HG03103 (cell line): ENCODE measurements around the gene ARID3A.

Source experiments
- ATAC-seq: cut with Tn5 transposase; IDR thresholded peaks from one replicate; pipeline ENCODE4 v1.9.1; 2021; ENCODE audit warnings: low read depth; ENCODE audit not compliant: unreplicated experiment

Gene ARID3A

GRCh38 chr19:927780-928401 is 2.1 kb downstream of the ARID3A start:
- no peak for ATAC-seq

DNA sequence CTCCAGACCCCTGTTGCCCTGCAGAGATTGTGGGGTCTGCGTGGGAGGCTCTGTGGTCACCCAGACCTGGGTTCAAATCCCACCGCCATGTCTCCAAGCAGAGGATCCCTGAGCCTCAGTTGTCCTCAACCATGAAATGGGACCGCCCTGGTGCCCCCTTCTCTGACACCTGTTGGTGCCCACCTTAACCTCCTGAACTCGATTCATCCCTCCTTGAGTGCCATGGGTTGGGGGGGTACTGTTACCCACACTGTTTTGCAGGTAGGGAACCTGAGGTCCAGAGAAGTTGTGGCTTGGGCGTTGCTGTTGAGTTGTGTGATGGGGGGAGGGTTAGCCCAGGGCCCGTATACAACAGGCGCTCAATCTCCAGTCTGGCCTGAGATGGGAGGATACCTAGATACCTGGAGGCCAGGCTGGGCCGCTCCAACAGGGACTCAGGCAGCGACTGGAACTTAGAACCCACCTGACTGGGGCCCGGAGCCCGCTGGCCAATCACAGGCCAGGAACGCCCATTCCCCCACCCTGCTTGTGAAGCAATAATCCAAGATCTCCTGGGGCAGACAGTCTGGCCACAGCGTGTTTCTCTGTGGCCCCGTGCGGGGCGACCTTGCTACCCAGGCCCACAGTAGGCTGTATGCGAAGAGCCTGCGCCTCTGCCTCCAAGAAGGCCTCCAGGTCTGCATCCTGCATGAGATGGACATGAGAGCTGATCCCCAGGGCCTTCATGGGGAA is 2.8 kb downstream of the ARID3A start:
- ATAC-seq: no peak

- no peak for ATAC-seq
These were observed 3.5 kb downstream of the ARID3A start for GRCh38 chr19:929203-929890.

DNA sequence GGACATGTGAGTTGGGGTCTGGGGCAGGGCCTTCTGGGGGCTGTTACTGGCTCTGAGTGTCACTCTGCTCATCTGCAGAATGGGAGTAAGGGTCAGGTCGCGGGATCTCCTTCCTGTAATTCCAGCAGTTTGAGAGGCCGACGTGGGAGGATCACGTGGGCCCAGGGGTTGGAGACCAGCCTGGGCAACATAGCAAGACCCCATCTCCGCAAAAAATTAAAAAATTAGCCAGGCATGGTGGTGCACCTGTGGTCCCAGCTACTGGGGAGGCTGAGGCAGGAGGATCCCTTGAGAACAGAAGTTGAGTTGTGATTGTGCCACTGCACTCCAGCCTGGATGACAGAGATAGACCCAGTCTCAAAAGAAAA is 4.0 kb downstream of the ARID3A start:
- no peak for ATAC-seq

DNA sequence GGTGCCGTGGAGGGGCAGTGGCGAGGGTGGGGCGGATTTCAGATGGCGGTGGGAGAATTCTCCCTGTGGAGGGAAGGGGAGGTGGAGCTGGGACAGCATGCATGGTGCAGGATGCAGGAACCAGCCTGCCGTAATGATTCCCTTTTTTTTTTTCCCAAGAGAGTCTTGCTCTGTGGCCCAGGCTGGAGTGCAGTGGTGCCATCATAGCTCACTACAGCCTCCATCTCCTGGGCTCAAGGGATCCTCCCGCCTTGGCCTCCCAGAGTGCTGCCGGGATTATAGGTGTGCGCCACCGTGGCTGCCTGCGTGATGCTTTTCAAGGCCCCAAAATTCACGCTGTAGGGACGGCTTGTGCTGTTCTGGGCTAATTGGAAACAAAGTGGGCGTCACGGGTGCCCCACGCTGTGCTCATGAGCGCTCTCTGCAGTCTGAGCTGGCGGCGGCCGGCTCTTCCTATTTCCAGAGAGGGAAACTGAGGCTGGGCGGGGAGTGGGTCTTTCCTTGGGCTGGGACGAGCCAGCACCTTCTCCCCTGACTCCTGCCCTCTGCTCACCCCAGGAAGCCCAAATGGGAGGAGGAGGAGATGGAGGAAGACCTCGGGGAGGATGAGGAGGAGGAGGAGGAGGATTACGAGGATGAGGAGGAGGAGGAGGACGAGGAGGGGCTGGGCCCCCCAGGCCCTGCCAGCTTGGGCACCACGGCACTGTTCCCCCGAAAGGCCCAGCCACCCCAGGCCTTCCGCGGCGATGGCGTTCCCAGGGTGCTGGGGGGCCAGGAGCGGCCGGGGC is 6.2 kb downstream of the ARID3A start:
- no peak for ATAC-seq

GRCh38 chr19:932648-933552 is 7.1 kb downstream of the ARID3A start:
- no peak for ATAC-seq

- no peak for ATAC-seq
These were observed 7.7 kb downstream of the ARID3A start for GRCh38 chr19:933553-933882.

DNA sequence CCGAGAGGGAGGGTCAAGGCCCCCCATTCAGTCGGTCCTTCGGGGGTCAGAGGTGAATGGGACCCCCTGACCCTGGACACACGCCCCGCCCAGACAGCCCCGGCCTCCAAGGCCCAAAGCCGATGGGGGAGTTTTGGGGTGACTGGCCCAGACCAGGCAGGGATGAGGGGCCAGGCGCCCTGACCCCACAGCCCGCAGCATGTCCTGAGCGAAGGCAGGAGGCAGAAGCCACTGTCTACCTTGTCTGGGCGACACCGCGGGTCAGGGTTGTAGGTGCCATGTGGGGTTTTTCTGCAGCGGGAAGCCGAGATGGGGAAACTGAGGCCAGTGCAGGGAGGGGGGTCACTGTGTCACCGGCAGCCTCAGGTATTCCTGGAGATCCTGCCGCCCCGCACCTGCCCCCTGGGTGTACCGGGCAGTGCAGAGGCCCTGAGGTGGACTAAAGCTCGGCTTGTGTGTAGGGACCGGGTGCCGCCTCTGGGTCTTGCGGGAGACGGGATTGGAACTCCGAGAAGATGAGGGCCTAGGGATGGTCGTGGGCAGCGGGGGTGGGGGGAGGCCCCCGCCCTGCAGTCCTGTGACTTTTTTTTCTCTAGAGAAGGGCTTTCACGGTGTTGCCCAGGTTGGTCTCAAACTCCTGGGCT is 8.5 kb downstream of the ARID3A start:
- ATAC-seq: no peak

DNA sequence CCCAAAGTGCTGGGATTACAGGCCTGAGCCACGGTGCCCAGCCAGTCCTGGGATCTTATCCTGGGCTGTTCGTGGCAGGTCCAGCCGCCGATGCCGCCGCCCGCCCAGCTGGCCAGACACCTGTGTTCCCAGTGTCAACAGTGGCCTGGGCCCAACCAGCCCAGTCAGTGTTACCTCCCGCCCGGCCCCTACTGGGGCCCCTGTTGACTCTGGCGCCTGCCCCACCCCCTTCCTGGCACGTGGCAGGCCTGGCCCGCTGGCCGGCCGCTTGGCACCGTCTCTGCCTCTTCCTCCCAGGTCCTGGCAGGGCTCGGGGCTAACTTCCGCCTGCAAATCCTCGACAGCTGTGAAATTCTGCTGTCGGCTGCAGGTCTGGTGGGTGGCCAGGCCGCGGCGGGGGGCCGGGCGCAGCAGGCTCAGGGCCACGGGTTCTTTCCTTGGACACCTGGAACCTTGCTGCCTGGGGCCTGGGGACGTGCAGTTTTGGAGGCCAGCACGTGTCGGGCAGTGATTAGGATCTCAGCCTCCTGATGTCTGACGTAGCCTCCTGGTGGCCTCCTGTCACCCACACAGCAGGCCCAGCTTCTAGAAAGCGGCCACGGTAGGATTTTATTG is 9.1 kb downstream of the ARID3A start:
- no peak for ATAC-seq

DNA sequence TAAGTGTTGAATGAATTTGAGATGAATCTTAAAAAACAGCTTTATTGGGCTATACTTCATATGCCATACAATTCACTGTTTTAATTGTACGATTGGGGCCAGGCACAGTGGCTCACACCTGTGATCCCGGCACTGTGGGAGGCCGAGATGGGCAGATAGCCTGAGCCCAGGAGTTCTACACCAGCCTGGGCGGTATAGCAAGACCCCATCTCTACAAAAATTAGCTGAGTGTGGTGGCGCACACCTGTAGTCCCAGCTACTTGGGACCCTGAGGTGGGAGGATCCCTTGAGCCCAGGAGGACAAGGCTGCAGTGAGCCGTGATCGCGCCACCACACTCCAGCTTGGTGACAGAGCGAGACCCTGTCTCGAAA is 10.3 kb downstream of the ARID3A start:
- ATAC-seq: no peak

- no peak for ATAC-seq
These were observed 11.4 kb downstream of the ARID3A start for GRCh38 chr19:937259-937694.

- ATAC-seq: no peak
These were observed 12.5 kb downstream of the ARID3A start for GRCh38 chr19:938233-938923.

DNA sequence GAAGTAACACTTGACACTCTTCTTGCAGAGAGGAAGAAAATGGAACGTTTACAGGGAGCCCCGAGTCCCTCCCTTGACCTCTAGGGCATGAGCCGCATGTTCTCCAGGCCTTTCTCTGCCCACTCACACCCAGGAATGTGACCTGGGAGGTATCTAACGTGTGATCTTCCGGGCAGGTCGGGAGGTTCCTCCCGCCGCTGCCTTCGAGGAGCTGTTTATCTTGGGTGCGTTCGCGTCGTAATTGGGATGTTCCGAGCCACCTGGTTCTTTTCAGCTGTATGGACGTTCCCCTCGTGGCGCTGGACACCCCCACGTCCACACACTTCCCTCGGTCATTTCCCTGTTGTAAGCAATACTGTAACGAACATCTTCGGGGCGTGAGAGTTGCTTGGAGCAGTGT is 13.6 kb downstream of the ARID3A start:
- no peak for ATAC-seq

- no peak for ATAC-seq
These were observed 14.1 kb downstream of the ARID3A start for GRCh38 chr19:939922-940321.

DNA sequence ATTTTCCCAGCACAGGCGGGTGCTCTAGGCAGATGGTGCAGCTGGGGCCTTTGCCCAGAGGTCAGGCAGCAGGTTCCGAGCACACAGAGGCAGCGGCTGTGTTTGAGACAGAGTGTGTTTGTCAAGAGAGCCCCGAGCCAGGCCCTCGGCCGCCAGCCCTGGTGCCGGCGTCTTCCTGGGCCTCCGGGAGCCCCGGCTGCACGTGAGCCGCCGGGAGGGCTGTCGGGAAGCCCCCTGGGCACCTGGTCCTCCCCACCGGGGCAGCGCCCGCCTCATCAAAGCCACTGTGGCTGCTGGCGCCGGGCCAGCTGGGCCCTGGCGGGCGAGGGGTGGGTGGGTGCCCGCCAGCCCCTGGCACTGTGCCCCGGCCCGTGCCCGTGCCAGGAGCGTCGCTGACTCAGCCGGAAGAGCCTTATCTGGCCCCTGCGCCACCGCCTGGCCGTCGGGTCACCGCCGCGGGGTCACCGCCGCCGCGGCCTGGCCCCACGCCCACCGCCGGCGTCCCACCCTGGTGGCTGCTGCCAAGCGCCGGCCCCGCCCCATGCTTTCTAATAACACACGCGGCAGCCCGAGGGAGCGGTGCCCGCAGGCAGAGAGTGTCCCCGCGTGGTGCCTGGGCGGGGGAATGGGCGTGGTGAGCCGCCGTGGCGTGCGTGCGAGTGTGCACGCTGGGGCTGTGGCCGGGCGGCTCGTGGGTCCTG is 14.9 kb downstream of the ARID3A start:
- no peak for ATAC-seq

DNA sequence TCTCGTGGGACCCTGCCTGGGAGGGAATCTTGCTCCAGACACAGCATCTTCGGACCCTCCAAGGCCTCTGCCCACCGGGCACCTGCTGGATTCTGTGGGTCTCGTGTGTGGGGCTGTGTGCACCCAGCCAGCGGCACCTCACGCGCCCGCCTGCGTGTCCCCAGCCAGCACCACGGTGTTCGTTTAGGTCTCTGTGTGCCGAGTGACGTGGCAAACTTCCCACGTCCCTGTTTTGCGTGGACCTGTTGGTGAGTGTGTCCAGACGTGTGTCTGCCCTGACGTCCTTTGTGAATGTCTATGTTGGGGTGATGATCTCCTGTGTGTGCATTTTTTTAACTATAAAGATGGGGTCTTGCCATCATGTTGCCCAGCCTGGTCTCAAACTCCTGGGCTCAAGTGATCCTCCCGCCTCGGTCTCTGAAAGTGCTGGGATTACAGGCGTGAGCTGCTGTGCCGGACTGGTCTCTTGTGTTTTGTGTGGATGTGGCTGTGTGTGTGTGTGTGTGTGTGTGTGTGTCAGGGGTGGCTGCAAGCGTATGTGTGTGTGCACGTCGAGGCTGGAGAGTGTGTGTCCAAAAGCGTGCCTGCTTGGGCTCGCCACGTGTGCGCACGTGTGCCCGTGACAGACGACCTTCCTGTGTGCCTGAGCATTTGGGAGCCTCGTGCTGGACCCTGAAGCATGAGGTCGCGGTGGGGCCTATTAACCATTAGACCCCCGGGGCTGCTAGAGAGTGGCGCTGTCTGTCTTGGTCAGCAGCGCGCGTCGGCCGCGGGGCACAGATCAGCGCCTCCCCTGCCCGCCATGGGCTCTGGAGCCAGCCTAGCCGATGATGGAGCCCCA is 15.7 kb downstream of the ARID3A start:
- ATAC-seq: no peak

GRCh38 chr19:942133-942645 is 16.4 kb downstream of the ARID3A start:
- no peak for ATAC-seq
